ENCODE measurements around the gene MCEMP1.

The MCEMP1 gene

GRCh38 chr19:7633698-7634097, 43.2 kb upstream of the MCEMP1 start, which contains the start of gene PCP2:
Gene PCP2, minus strand, starts transcription at chr19:7633719. Its CDS starts 262 bp downstream, at chr19:7633457.
- Histone ChIP-seq H3K9me3 (ENCODE audit: control extremely low read depth in 1 of 5, control insufficient read depth in 4 of 5, insufficient read depth in 2 of 5, low read depth in 1 of 5, low read length in 4 of 5) (no peaks in the 10 kb centered on the region), H3K27ac (ENCODE audit: insufficient read depth in 1 of 2, low read depth in 1 of 2, low read length in 2 of 2, poor library complexity in 1 of 2, severe bottlenecking in 2 of 2) (no peak within 1 kb of the TSS), H3K4me1 (ENCODE audit: control extremely low read depth in 1 of 4, control insufficient read depth in 4 of 4, insufficient read depth in 4 of 4, low read length in 3 of 4) (peaks cover 4 to 42% (median 34%) of the 10 kb centered on the region in 4 experiments), H3K27me3 (replicated peaks in 2 of 5; ENCODE audit: control insufficient read depth in 4 of 5, insufficient read depth in 5 of 5, low read length in 4 of 5) (no peaks in the 10 kb centered on the region), H3K4me3 (ENCODE audit: control insufficient read depth in 1 of 7, extremely low read depth in 1 of 7, insufficient read depth in 4 of 7, low read depth in 2 of 7, low read length in 6 of 7) (no peak within 1 kb of the TSS), H3K36me3 (ENCODE audit: control insufficient read depth in 4 of 4, insufficient read depth in 4 of 4, low read length in 3 of 4) (peaks cover 0 to 12% (median 5%) of the 10 kb centered on the region in 4 experiments)
- WGBS (ENCODE audit: insufficient coverage), result no CpG with 5 or more reads among the region's 2 CpGs
- DNase-seq, result no peak
- CTCF ChIA-PET, result interaction anchor here (1.1 to 1.5 kb wide), 3 partner anchors 14 to 65 kb away, joined by 3 to 4 read pairs (median 4); partner anchors contain the start of gene TRAPPC5
- POLR2A ChIA-PET, result interaction anchor here (0.6 kb wide), 1 partner anchor 47 kb away, joined by 3 read pairs; the partner anchor contains the start of gene TRAPPC5

GRCh38 chr19:7635670-7636069, 41.2 kb upstream of the MCEMP1 start:
- Histone ChIP-seq H3K9me3 (ENCODE audit: control extremely low read depth in 1 of 5, control insufficient read depth in 4 of 5, insufficient read depth in 2 of 5, low read depth in 1 of 5, low read length in 4 of 5) (no peaks in the 10 kb centered on the region), H3K36me3 (ENCODE audit: control insufficient read depth in 4 of 4, insufficient read depth in 4 of 4, low read length in 3 of 4) (peaks cover 0 to 26% (median 13%) of the 10 kb centered on the region in 4 experiments), H3K4me3 (ENCODE audit: control insufficient read depth in 1 of 7, extremely low read depth in 1 of 7, insufficient read depth in 4 of 7, low read depth in 2 of 7, low read length in 6 of 7) (peak overlapping the region in 1 of 7 experiments; percentile 91), H3K4me1 (ENCODE audit: control extremely low read depth in 1 of 4, control insufficient read depth in 4 of 4, insufficient read depth in 4 of 4, low read length in 3 of 4) (peaks cover 0 to 26% (median 22%) of the 10 kb centered on the region in 4 experiments), H3K27me3 (replicated peaks in 2 of 5; ENCODE audit: control insufficient read depth in 4 of 5, insufficient read depth in 5 of 5, low read length in 4 of 5) (no peaks in the 10 kb centered on the region), H3K27ac (ENCODE audit: insufficient read depth in 1 of 2, low read depth in 1 of 2, low read length in 2 of 2, poor library complexity in 1 of 2, severe bottlenecking in 2 of 2) (no peak overlapping the region)
- whole genome bisulfite sequencing (ENCODE audit: insufficient coverage), result 82% methylated on average over 6 of the region's 6 CpGs
- ChIA-PET CTCF (interaction anchor here (0.8 to 1.5 kb wide), 2 partner anchors 13 to 16 kb away, joined by 3 to 5 read pairs; no protein-coding TSS in a partner anchor), POLR2A (no interaction called here)
- DNase-seq, result no peak

- H3K4me3 ChIP-seq (ENCODE audit: control insufficient read depth in 1 of 7, extremely low read depth in 1 of 7, insufficient read depth in 4 of 7, low read depth in 2 of 7, low read length in 6 of 7), result peak overlapping the region in 6 of 7 experiments; percentile 5 to 91 (median 80)
- WGBS (ENCODE audit: insufficient coverage), result 85% methylated on average over 16 of the region's 16 CpGs
- ChIA-PET CTCF (no interaction called here), POLR2A (no interaction called here)
- H3K36me3 ChIP-seq (ENCODE audit: control insufficient read depth in 4 of 4, insufficient read depth in 4 of 4, low read length in 3 of 4), result peaks cover 0 to 29% (median 13%) of the 10 kb centered on the region in 4 experiments
- no peaks in the 10 kb centered on the region for H3K9me3 ChIP-seq (ENCODE audit: control extremely low read depth in 1 of 5, control insufficient read depth in 4 of 5, insufficient read depth in 2 of 5, low read depth in 1 of 5, low read length in 4 of 5)
- H3K27me3 ChIP-seq (replicated peaks in 2 of 5; ENCODE audit: control insufficient read depth in 4 of 5, insufficient read depth in 5 of 5, low read length in 4 of 5), result no peaks in the 10 kb centered on the region
- peaks cover 0 to 21% (median 18%) of the 10 kb centered on the region in 4 experiments for H3K4me1 ChIP-seq (ENCODE audit: control extremely low read depth in 1 of 4, control insufficient read depth in 4 of 4, insufficient read depth in 4 of 4, low read length in 3 of 4)
- no peak for DNase-seq
- H3K27ac ChIP-seq (ENCODE audit: insufficient read depth in 1 of 2, low read depth in 1 of 2, low read length in 2 of 2, poor library complexity in 1 of 2, severe bottlenecking in 2 of 2), result peak overlapping the region in 1 of 2 experiments; percentile 87
These were observed 40.6 kb upstream of the MCEMP1 start for GRCh38 chr19:7636317-7636690.

- Histone ChIP-seq H3K9me3 (ENCODE audit: control extremely low read depth in 1 of 5, control insufficient read depth in 4 of 5, insufficient read depth in 2 of 5, low read depth in 1 of 5, low read length in 4 of 5) (no peaks in the 10 kb centered on the region), H3K4me1 (ENCODE audit: control extremely low read depth in 1 of 4, control insufficient read depth in 4 of 4, insufficient read depth in 4 of 4, low read length in 3 of 4) (peaks cover 0 to 21% (median 18%) of the 10 kb centered on the region in 4 experiments), H3K36me3 (ENCODE audit: control insufficient read depth in 4 of 4, insufficient read depth in 4 of 4, low read length in 3 of 4) (peaks cover 0 to 26% (median 13%) of the 10 kb centered on the region in 4 experiments), H3K27ac (ENCODE audit: insufficient read depth in 1 of 2, low read depth in 1 of 2, low read length in 2 of 2, poor library complexity in 1 of 2, severe bottlenecking in 2 of 2) (peak within 1 kb of the TSS; percentile 46 to 87), H3K4me3 (ENCODE audit: control insufficient read depth in 1 of 7, extremely low read depth in 1 of 7, insufficient read depth in 4 of 7, low read depth in 2 of 7, low read length in 6 of 7) (peak within 1 kb of the TSS; percentile 52 to 91 (median 79)), H3K27me3 (replicated peaks in 2 of 5; ENCODE audit: control insufficient read depth in 4 of 5, insufficient read depth in 5 of 5, low read length in 4 of 5) (no peaks in the 10 kb centered on the region)
- ChIA-PET CTCF (interaction anchor here (0.7 to 0.9 kb wide), 3 partner anchors 12 to 44 kb away, joined by 3 to 4 read pairs (median 3); partner anchors contain the start of gene TRAPPC5), POLR2A (interaction anchor here (1.1 to 1.2 kb wide), 2 partner anchors 19 to 41 kb away, joined by 3 read pairs; no protein-coding TSS in a partner anchor)
- WGBS (ENCODE audit: insufficient coverage), result 4% methylated on average over 26 of the region's 61 CpGs
- DNase-seq, result peak; percentile 77 to 90 (median 90)
These were observed 40.1 kb upstream of the MCEMP1 start, which contains the start of gene STXBP2 for GRCh38 chr19:7636691-7637373. Gene STXBP2, plus strand, starts transcription at chr19:7637110. Its CDS starts 40 bp downstream, at chr19:7637150.

GRCh38 chr19:7637374-7638256, 39.3 kb upstream of the MCEMP1 start:
- no peaks in the 10 kb centered on the region for H3K27me3 ChIP-seq (replicated peaks in 2 of 5; ENCODE audit: control insufficient read depth in 4 of 5, insufficient read depth in 5 of 5, low read length in 4 of 5)
- POLR2A ChIA-PET, result interaction anchor here (1.1 to 1.2 kb wide), 2 partner anchors 18 to 40 kb away, joined by 3 read pairs; no protein-coding TSS in a partner anchor
- peaks cover 0 to 21% (median 18%) of the 10 kb centered on the region in 4 experiments for H3K4me1 ChIP-seq (ENCODE audit: control extremely low read depth in 1 of 4, control insufficient read depth in 4 of 4, insufficient read depth in 4 of 4, low read length in 3 of 4)
- peak overlapping the region; percentile 46 to 87 for H3K27ac ChIP-seq (ENCODE audit: insufficient read depth in 1 of 2, low read depth in 1 of 2, low read length in 2 of 2, poor library complexity in 1 of 2, severe bottlenecking in 2 of 2)
- H3K36me3 ChIP-seq (ENCODE audit: control insufficient read depth in 4 of 4, insufficient read depth in 4 of 4, low read length in 3 of 4), result peaks cover 0 to 25% (median 14%) of the 10 kb centered on the region in 4 experiments
- no peaks in the 10 kb centered on the region for H3K9me3 ChIP-seq (ENCODE audit: control extremely low read depth in 1 of 5, control insufficient read depth in 4 of 5, insufficient read depth in 2 of 5, low read depth in 1 of 5, low read length in 4 of 5)
- CTCF ChIA-PET, result interaction anchor here (0.7 to 1.5 kb wide), 5 partner anchors 11 to 162 kb away, joined by 3 to 4 read pairs (median 3); partner anchors contain the start of gene TRAPPC5
- WGBS (ENCODE audit: insufficient coverage), result 29% methylated on average over 18 of the region's 30 CpGs
- H3K4me3 ChIP-seq (ENCODE audit: control insufficient read depth in 1 of 7, extremely low read depth in 1 of 7, insufficient read depth in 4 of 7, low read depth in 2 of 7, low read length in 6 of 7), result peak overlapping the region; percentile 52 to 91 (median 79)
- DNase-seq, result peak in 1 of 3 donors; percentile 47

- no peaks in the 10 kb centered on the region for H3K9me3 ChIP-seq (ENCODE audit: control extremely low read depth in 1 of 5, control insufficient read depth in 4 of 5, insufficient read depth in 2 of 5, low read depth in 1 of 5, low read length in 4 of 5)
- H3K4me1 ChIP-seq (ENCODE audit: control extremely low read depth in 1 of 4, control insufficient read depth in 4 of 4, insufficient read depth in 4 of 4, low read length in 3 of 4), result peaks cover 0 to 21% (median 18%) of the 10 kb centered on the region in 4 experiments
- no peaks in the 10 kb centered on the region for H3K27me3 ChIP-seq (replicated peaks in 2 of 5; ENCODE audit: control insufficient read depth in 4 of 5, insufficient read depth in 5 of 5, low read length in 4 of 5)
- H3K4me3 ChIP-seq (ENCODE audit: control insufficient read depth in 1 of 7, extremely low read depth in 1 of 7, insufficient read depth in 4 of 7, low read depth in 2 of 7, low read length in 6 of 7), result no peak overlapping the region
- H3K36me3 ChIP-seq (ENCODE audit: control insufficient read depth in 4 of 4, insufficient read depth in 4 of 4, low read length in 3 of 4), result peaks cover 0 to 28% (median 14%) of the 10 kb centered on the region in 4 experiments
- DNase-seq, result no peak
- no peak overlapping the region for H3K27ac ChIP-seq (ENCODE audit: insufficient read depth in 1 of 2, low read depth in 1 of 2, low read length in 2 of 2, poor library complexity in 1 of 2, severe bottlenecking in 2 of 2)
- ChIA-PET POLR2A (no interaction called here), CTCF (interaction anchor here (1.1 to 1.5 kb wide), 2 partner anchors 19 to 48 kb away, joined by 3 to 4 read pairs; no protein-coding TSS in a partner anchor)
- 96% methylated on average over 10 of the region's 12 CpGs for WGBS (ENCODE audit: insufficient coverage)
These were observed 38.0 kb upstream of the MCEMP1 start for GRCh38 chr19:7638802-7639465.
